B cell (primary cell): ENCODE results near the gene ZIC4. TPM values are rescaled to one million over a fixed set of nuclear protein-coding genes. Genes with fewer than 3 reads are reported as not detected.

Source experiments
- ATAC-seq: fragments of 200-7000 bp; cut with Tn5 transposase; one replicate; pipeline ENCODE4 v1.10.0; 2021; ENCODE audit warnings: low read depth, mild to moderate bottlenecking, moderate number of reproducible peaks, moderate library complexity
- CTCF ChIA-PET: fragments of 350-600 bp; sonication (Branson Sonifier 250); formaldehyde crosslinking; loops from one replicate; lab custom pipeline; 2021; ENCODE audit warnings: antibody characterized with exemption, inconsistent platforms; lab: Charles Lee
- POLR2A ChIA-PET: fragments of 350-600 bp; sonication (Branson Sonifier 250); formaldehyde crosslinking; loops from one replicate; lab custom pipeline; 2021; ENCODE audit warnings: antibody characterized with exemption; lab: Charles Lee
- DNase-seq: peaks from one replicate; pipeline ENCODE4 v3.0.0; 2013
- H2AFZ ChIP-seq: 2 replicates; pipeline ENCODE4 v1.6.1; 2012; ENCODE audit warnings: mild to moderate bottlenecking, low read depth, low read length; ENCODE audit not compliant: insufficient read depth, poor library complexity, severe bottlenecking
- H3K27ac ChIP-seq, 2 donors: 1 replicate in 1 of 2; 2 replicates in 1 of 2; pipeline ENCODE4 v1.5.1; 2012 to 2013; ENCODE audit warnings: low read length in 2 of 2, mild to moderate bottlenecking in 2 of 2, moderate library complexity in 1 of 2
- H3K27me3 ChIP-seq, 4 experiments: fragments of 200-600 bp in 1 of 4; sonication (generic) in 1 of 4; replicated peaks in 1 of 4; 1 replicate in 2 of 4; 2 replicates in 2 of 4; pipeline versions ENCODE4 v1.6.1 to v1.7.0; 2013 to 2016; ENCODE audit warnings: low read length in 3 of 4, mild to moderate bottlenecking in 2 of 4, mixed read lengths in 1 of 4, moderate library complexity in 1 of 4; ENCODE audit not compliant: insufficient read depth in 4 of 4, control insufficient read depth in 3 of 4; ENCODE audit errors: control extremely low read depth in 1 of 4
- H3K36me3 ChIP-seq, 2 experiments: replicated peaks in 1 of 2; 1 replicate in 1 of 2; 2 replicates in 1 of 2; pipeline versions ENCODE4 v1.6.1 to v1.7.1; 2013; ENCODE audit warnings: low read length in 1 of 2; ENCODE audit not compliant: insufficient read depth in 2 of 2, control insufficient read depth in 1 of 2; ENCODE audit errors: control extremely low read depth in 1 of 2, extremely low read depth in 1 of 2
- H3K4me1 ChIP-seq, 2 donors: fragments of 200-600 bp in 1 of 2; sonication (generic) in 1 of 2; 1 replicate in 1 of 2; 2 replicates in 1 of 2; pipeline versions ENCODE4 v1.5.1 to v1.6.1; 2013 to 2017; ENCODE audit warnings: low read length in 2 of 2; ENCODE audit not compliant: control insufficient read depth in 2 of 2, insufficient read depth in 2 of 2
- H3K4me2 ChIP-seq: replicated peaks from 2 replicates; pipeline ENCODE3; 2012; ENCODE audit warnings: mild to moderate bottlenecking, low read depth, low read length; ENCODE audit not compliant: poor library complexity, severe bottlenecking
- H3K4me3 ChIP-seq, 5 experiments: fragments of 200-600 bp in 1 of 5; sonication (generic) in 1 of 5; 1 replicate in 3 of 5; 2 replicates in 2 of 5; pipeline versions ENCODE4 v1.5.1 to v1.7.0; 2011 to 2016; ENCODE audit warnings: low read length in 4 of 5, mild to moderate bottlenecking in 4 of 5, low read depth in 2 of 5, control low read depth in 1 of 5, moderate library complexity in 1 of 5; ENCODE audit not compliant: insufficient read depth in 1 of 5; ENCODE audit errors: control extremely low read depth in 1 of 5, extremely low read depth in 1 of 5
- H3K79me2 ChIP-seq: fragments of 200-600 bp; sonication (generic); one replicate; pipeline ENCODE4 v1.6.0; 2016; ENCODE audit warnings: low read length; ENCODE audit not compliant: control insufficient read depth, insufficient read depth
- H3K9ac ChIP-seq: fragments of 200-600 bp; sonication (generic); 2 replicates; pipeline ENCODE4 v1.6.1; 2017; ENCODE audit warnings: mild to moderate bottlenecking, low read length, moderate library complexity
- H3K9me3 ChIP-seq, 3 donors: one replicate each; pipeline versions ENCODE4 v1.6.1 to v1.7.1; 2013; ENCODE audit warnings: low read length in 2 of 3; ENCODE audit not compliant: control insufficient read depth in 2 of 3, insufficient read depth in 1 of 3; ENCODE audit errors: control extremely low read depth in 1 of 3
- H4K20me1 ChIP-seq: 2 replicates; pipeline ENCODE4 v1.6.0; 2012; ENCODE audit warnings: mild to moderate bottlenecking, low read length; ENCODE audit not compliant: insufficient read depth, control insufficient read depth, poor library complexity, severe bottlenecking
- H3K27ac Mint-ChIP-seq: one replicate; pipeline ENCODE4 v1.8.0; 2021; ENCODE audit warnings: mixed read lengths
- H3K27me3 Mint-ChIP-seq: one replicate; pipeline ENCODE4 v1.8.0; 2021; ENCODE audit warnings: mixed read lengths
- H3K4me1 Mint-ChIP-seq: one replicate; pipeline ENCODE4 v1.8.0; 2021; ENCODE audit warnings: mixed read lengths
- H3K4me3 Mint-ChIP-seq: one replicate; pipeline ENCODE4 v1.8.0; 2021; ENCODE audit warnings: mixed read lengths
- H3K9me3 Mint-ChIP-seq: one replicate; pipeline ENCODE4 v1.8.0; 2022; ENCODE audit warnings: mixed read lengths; ENCODE audit not compliant: insufficient read depth
- CTCF ChIP-seq: fragments of 200-600 bp; IDR thresholded peaks from one replicate; pipeline ENCODE4 v1.8.0; 2022; ENCODE audit warnings: antibody characterized with exemption, mild to moderate bottlenecking
- EZH2 ChIP-seq: IDR thresholded peaks from 2 replicates; pipeline ENCODE4 v1.6.1; 2012; ENCODE audit warnings: borderline replicate concordance, low read depth, mild to moderate bottlenecking, moderate library complexity, low read length; ENCODE audit not compliant: insufficient read depth, poor library complexity, severe bottlenecking
- WGBS: methylation state at CpG from one replicate; pipeline ENCODE4 v1.1.5; 2013; ENCODE audit warnings: missing lambda C conversion rate; ENCODE audit not compliant: insufficient coverage; 5-methylcytosine and 5-hydroxymethylcytosine counted together
- intact Hi-C: fragments of 100-400 bp; cut with micrococcal nuclease; formaldehyde crosslinking; loops from one replicate; pipeline ENCODE4 v1.10.0; 2022
- polyA plus RNA-seq: library from polyadenylated mRNA; depleted of rRNA; stranded (reverse); fragments of >200 nt; gene quantifications from 2 replicates; pipeline ENCODE4 v1.2.3, GENCODE V29; 2012
- total RNA-seq, 2 donors: library from RNA; stranded (reverse); fragments of 120-200 nt in 1 of 2; gene quantifications; 1 replicate in 1 of 2; 2 replicates in 1 of 2; pipeline versions ENCODE4 v1.2.3 to v1.2.4, GENCODE V29; 2013 to 2022

Gene ZIC4
- total and polyA plus RNA-seq, 2 donors (not counting 1 experiment from before 2014, with no cell fraction given) = not detected

DNA sequence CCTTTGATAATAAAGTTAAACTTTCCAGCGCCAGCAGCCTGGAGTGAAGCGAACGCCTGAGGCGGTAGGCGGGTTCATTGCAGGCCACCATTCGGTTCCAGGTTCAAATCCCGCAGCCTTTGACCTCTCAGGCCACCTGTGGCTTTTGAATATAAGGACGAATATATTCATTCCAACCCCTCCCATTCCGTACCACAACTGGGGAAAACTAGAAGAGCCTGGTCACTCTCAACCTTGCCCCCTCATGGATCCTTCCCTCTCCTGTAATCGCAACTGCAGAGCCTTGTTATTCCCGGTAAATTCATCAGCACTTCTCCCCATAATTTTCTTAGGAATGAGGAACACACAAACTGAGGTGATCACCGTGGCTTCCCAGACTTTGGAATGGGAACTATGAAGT, 35.2 kb downstream of the ZIC4 start:
- H3K9ac ChIP-seq = no peak overlapping the region
- intact Hi-C loops = no loop called here

DNA sequence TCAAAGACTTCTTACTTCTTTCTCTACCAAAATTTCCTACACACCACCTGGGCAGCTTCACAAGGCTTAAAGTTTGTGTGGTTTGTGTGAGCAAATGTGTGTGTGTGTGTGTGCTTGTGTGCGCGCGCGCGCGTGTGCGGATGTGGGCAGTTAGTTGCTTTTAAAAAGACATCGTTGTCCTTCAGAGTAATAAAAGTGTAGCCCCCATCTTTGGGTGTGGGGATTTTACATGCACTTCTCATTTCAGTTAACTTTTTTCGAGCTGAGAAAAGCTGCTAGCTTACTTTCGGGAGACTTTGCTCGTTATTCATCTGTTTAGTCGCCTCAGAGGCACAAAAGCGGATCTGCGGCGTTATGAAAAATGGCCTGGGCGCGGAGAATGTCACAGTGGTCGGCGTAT, 36.0 kb downstream of the ZIC4 start:
- POLR2A ChIA-PET = no interaction called here
- peaks cover 0 to 58% (median 33%) of the 10 kb centered on the region in 4 experiments for H3K27me3 ChIP-seq

More for the DNA sequence above, 35.2 kb downstream of the ZIC4 start:
- ChIA-PET CTCF (no interaction called here), POLR2A (no interaction called here)
- 11% methylated on average over 7 of the region's 12 CpGs for WGBS
- Mint-ChIP-seq H3K4me1 (no peaks in the 10 kb centered on the region), H3K27ac (no peak overlapping the region), H3K4me3 (no peak overlapping the region), H3K27me3 (peaks cover 74% of the 10 kb centered on the region), H3K9me3 (no peaks in the 10 kb centered on the region)
- H3K9me3 ChIP-seq = peaks cover 0 to 17% (median 0%) of the 10 kb centered on the region in 3 donors
- DNase-seq = no peak
- no peaks in the 10 kb centered on the region for H4K20me1 ChIP-seq
- ATAC-seq = no peak
- no peak for TF ChIP-seq EZH2
- no peak for TF ChIP-seq CTCF
- H3K4me3 ChIP-seq = no peak overlapping the region
- no peak overlapping the region for H3K27ac ChIP-seq
- H3K79me2 ChIP-seq = no peaks in the 10 kb centered on the region
- peaks cover 0 to 58% (median 34%) of the 10 kb centered on the region in 4 experiments for H3K27me3 ChIP-seq
- H3K36me3 ChIP-seq = no peaks in the 10 kb centered on the region
- H3K4me2 ChIP-seq = no peak overlapping the region
- H3K4me1 ChIP-seq = no peaks in the 10 kb centered on the region
- H2AFZ ChIP-seq = no peak overlapping the region

More for the DNA sequence above, 36.0 kb downstream of the ZIC4 start:
- no peaks in the 10 kb centered on the region for H3K9me3 Mint-ChIP-seq
- no peak overlapping the region for H3K4me2 ChIP-seq
- no peak overlapping the region for H3K4me3 ChIP-seq
- ATAC-seq (no peak), DNase-seq (no peak)
- no peaks in the 10 kb centered on the region for H3K79me2 ChIP-seq
- no peak overlapping the region for H3K27ac Mint-ChIP-seq
- peaks cover 0 to 17% (median 0%) of the 10 kb centered on the region in 3 donors for H3K9me3 ChIP-seq
- H4K20me1 ChIP-seq = no peaks in the 10 kb centered on the region
- no peak overlapping the region for H2AFZ ChIP-seq
- no peaks in the 10 kb centered on the region for H3K4me1 Mint-ChIP-seq
- peaks cover 74% of the 10 kb centered on the region for H3K27me3 Mint-ChIP-seq
- CTCF ChIA-PET = no interaction called here
- H3K36me3 ChIP-seq = no peaks in the 10 kb centered on the region
- H3K4me1 ChIP-seq = no peaks in the 10 kb centered on the region
- H3K4me3 Mint-ChIP-seq = no peak overlapping the region
- H3K9ac ChIP-seq = no peak overlapping the region
- 6% methylated on average over 5 of the region's 19 CpGs for WGBS
- H3K27ac ChIP-seq = no peak overlapping the region
- no peak for TF ChIP-seq CTCF
- TF ChIP-seq EZH2 = no peak
- intact Hi-C loops = no loop called here
